ENCODE data around the gene DAZAP1.

Gene DAZAP1

GRCh38 chr19:1407528-1408299 is at the start of gene DAZAP1:
Gene DAZAP1 (plus strand): TSS chr19:1407586. CDS start chr19:1407774, 188 bp downstream.
- no peak for DNase-seq (ENCODE audit: low read depth)

DNA sequence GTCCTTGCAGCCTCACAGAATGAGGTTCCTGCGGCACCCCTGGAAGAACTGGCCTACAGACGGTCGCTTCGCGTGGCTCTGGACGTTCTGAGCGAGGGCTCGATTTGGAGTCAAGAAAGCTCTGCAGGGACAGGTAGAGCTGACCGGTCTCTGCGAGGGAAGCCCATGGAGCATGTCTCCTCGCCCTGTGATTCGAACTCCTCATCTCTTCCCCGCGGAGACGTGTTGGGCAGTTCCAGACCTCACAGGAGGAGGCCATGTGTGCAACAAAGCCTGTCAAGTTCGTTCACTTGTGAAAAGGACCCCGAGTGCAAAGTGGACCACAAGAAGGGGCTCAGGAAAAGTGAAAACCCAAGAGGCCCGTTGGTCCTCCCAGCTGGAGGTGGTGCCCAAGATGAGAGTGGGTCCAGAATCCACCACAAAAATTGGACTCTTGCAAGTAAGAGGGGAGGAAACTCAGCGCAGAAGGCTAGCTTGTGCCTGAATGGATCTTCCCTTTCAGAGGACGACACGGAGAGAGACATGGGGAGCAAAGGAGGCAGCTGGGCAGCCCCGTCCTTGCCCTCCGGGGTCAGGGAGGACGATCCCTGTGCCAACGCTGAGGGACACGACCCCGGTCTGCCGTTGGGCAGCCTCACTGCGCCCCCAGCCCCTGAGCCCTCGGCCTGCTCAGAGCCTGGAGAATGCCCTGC is 47.1 kb upstream of the DAZAP1 start:
- DNase-seq (ENCODE audit: low read depth): no peak

DNA sequence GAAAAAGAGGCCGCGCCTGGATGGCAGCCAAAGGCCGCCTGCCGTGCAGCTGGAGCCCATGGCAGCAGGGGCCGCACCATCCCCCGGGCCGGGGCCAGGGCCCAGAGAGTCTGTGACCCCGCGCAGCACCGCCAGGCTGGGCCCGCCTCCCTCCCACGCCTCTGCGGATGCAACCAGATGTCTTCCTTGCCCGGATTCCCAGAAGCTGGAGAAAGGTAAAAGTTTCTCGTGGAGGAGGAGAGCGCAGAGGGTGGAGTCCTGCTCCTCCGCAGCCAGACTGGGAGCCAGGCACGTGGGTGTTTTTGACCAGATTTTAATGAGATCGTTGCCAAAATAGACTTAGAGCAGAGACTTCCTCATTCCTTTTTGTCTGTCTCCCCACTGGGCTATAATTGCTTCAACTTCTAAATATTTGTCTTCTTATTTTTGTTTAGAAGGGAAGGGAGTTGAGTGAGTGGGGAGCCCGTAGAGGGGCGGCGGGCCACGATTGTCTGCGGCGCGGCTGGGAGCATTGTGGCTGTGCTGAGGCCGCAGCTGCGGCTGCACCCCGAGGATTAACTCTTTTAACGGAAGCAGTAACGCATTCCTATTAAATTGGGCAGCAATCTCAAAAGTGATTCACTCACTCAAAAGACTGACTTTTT is 46.4 kb upstream of the DAZAP1 start:
- no peak for DNase-seq (ENCODE audit: low read depth)

GRCh38 chr19:1361601-1362386 is 45.6 kb upstream of the DAZAP1 start:
- DNase-seq (ENCODE audit: low read depth): no peak

GRCh38 chr19:1362387-1363257 is 44.8 kb upstream of the DAZAP1 start:
- DNase-seq (ENCODE audit: low read depth): no peak

DNA sequence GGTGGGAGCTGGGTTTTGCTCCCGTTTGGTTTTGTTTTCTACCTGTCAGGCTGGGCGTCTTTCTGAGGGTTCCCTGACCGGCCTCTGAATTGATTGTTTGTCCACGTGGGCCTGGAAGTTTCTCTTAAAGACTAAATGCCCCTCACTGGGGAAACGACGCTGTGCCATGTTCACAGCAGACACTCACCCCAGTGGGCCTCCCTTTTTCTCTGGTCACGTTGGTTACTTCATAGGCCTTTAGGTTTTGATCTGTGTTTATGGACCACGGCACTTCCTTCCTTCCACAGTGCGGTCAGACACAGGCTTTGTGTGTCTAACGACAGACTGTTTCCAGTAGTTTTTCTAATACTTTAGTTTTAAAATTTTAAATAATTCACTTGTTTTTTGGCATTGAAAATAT is 43.8 kb upstream of the DAZAP1 start:
- no peak for DNase-seq (ENCODE audit: low read depth)

DNA sequence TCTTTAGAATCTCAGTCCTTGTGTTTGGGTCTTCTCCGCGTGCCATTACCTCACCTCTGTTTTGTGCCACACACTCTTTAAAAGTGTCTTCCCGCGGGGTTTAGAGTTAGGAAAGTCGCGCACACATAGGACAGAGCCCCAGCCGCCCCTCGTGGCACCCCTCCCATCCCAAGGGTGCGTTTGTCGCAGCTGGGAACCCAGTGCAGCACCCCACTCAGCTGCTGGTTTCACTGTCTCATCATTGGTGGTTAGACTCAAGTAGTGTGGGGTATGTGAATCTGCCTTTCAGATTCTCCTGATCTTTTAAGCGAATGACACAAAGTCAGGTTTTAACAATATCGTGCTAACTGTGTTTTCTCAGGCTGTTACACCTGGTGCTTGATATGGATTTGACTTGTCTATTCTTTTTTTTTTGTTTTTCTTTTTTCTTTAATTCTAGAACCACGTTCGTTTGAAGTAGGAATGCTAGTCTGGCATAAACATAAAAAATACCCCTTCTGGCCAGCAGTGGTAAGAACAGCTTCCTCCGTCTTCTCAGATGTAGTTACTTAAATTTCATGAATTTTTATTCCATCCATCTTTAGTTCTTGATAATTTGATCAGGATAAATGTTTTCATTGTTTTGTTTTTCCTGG is 43.2 kb upstream of the DAZAP1 start:
- DNase-seq (ENCODE audit: low read depth): no peak

DNA sequence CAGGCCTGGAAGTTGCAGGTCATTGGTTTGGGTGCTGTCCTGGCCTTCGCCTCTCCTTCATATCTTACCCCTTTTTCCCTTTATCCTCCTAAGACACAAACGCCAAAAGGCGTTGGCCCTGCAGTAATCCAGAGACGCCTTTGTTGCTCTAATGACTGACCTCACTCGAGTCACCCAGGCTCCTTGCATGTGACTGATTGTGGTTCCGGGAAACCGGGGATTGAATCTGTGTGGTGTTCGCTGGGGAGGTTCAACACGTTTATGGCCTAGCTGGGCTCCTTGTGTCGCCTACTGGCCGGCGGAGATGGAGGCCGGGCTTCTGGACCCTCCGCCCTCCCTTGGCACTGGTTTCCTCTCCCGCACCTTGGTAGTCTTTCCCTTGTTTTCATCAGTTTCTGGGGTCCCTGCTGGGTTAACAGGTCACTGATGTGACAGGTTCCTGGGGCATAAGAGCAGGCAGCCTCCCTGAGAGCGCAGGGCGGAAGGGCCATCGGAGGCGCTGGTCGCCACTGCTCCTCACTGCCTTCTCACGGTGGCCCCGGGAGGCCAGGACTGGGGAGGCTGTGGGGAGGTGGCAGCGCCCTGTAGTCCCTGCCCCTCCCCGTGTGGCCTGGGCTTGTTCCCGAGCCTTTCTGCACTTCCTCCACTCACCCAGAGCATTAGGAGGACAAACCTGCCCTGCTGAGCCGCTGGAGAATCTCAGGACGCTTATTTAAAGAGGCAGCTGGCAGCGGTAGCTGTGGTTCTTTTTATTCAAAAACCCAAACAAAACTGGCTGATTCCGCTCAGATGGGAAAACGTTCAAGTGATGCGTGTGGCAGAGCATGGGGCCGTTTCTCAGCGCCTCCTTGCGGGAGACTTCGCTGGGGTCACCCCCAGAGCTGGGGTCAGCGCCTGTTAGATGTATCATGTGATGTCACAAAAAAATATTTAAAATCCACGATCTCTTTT is 41.8 kb upstream of the DAZAP1 start:
- DNase-seq (ENCODE audit: low read depth): no peak

GRCh38 chr19:1366296-1366695 is 41.1 kb upstream of the DAZAP1 start:
- no peak for DNase-seq (ENCODE audit: low read depth)

- DNase-seq (ENCODE audit: low read depth): no peak
Observed at GRCh38 chr19:1366899-1367870, 40.2 kb upstream of the DAZAP1 start.

GRCh38 chr19:1369214-1369805 is 38.1 kb upstream of the DAZAP1 start:
- DNase-seq (ENCODE audit: low read depth): no peak

- no peak for DNase-seq (ENCODE audit: low read depth)
Observed at GRCh38 chr19:1370579-1371361, 36.6 kb upstream of the DAZAP1 start.

DNA sequence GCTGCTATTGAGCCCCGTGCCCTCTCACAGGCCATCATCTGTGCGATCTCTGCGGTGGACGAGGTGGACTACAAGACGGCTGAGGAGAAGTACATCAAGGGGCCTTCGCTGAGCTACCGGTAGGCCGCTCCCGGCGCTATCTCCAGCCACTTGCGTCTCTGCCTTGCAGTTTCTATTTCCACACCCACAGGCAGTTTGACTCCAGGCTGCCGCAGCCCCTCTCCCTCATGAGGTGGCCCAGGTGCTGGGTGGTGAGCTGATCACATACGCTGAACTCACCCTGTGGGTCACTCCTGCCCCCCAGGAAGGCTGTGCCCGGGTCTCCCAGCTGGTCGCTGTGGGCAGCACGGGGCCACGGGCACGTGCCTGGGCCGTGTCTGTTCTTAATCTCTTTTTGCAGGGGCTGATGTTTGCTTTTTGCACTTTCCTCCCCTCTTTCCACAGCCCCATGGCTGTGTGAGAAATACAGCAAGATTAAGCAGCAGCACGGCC is 34.3 kb upstream of the DAZAP1 start:
- no peak for DNase-seq (ENCODE audit: low read depth)

GRCh38 chr19:1373534-1374249 is 33.7 kb upstream of the DAZAP1 start:
- no peak for DNase-seq (ENCODE audit: low read depth)

GRCh38 chr19:1374250-1374577 is 33.2 kb upstream of the DAZAP1 start:
- no peak for DNase-seq (ENCODE audit: low read depth)

DNA sequence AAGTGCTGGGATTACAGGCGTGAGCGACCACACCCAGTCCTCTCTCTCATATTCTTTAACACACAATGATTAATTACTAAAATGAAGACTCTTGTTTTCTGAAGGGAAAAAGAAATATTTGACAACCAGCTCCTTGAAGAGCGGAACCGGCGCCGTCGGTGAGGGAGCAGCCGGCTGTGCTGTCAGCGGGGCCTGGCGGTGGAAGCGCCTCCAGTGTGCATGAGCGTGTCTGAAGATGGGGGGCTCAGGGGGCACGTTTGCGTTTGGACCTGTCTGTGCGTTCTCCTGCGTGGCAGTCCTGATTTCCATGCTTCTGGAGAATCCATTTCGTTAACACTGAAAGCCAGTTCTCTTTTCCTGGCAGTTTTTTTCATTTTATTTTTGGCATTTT is 31.0 kb upstream of the DAZAP1 start:
- no peak for DNase-seq (ENCODE audit: low read depth)

All from stimulated activated CD8-positive, alpha-beta memory T cell treated with anti-CD3 and anti-CD28 coated beads, Interleukin-7, amount 100 ng/mL, for 24 hours (primary cell).